HuH-7.5 (cell line): ENCODE results near the gene TTC32.

Experiments used
- DNase-seq: peaks from one replicate; pipeline ENCODE4 v3.0.0; 2011; ENCODE audit warnings: low spot score

TTC32 gene

GRCh38 chr2:19876751-19877150 lies 25.0 kb downstream of the TTC32 start:
- DNase-seq = no peak

- no peak for DNase-seq
Measured at GRCh38 chr2:19875280-19875679, 26.5 kb downstream of the TTC32 start.

GRCh38 chr2:19874726-19875125 lies 27.1 kb downstream of the TTC32 start:
- no peak for DNase-seq

- DNase-seq = no peak
Measured at GRCh38 chr2:19873014-19873413, 28.8 kb downstream of the TTC32 start.

GRCh38 chr2:19872302-19872701 lies 29.5 kb downstream of the TTC32 start:
- DNase-seq = no peak

DNA sequence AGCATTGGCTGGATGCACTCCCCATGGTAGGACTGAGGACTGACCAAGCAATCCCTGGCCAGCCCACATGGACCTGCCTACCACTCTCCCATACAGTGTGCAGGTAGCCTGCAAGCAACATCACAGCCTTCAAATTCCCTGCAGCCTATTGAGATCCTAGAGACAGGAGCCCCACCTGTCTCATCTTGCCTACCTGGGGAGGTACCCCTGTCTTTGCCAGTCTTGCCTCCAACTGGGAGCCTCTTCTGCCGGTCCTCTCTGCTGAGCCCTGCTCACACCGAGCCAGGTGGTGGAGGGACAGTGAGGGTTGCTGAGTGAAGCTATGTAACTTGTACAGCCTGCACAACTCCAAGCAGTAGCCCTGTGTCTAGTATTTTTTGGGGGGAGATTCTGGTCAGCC lies 29.9 kb downstream of the TTC32 start:
- DNase-seq = no peak

GRCh38 chr2:19870792-19871191 lies 31.0 kb downstream of the TTC32 start:
- DNase-seq = no peak

- peak; percentile 16 for DNase-seq
Measured at GRCh38 chr2:19868701-19869580, 32.8 kb downstream of the TTC32 start.

DNA sequence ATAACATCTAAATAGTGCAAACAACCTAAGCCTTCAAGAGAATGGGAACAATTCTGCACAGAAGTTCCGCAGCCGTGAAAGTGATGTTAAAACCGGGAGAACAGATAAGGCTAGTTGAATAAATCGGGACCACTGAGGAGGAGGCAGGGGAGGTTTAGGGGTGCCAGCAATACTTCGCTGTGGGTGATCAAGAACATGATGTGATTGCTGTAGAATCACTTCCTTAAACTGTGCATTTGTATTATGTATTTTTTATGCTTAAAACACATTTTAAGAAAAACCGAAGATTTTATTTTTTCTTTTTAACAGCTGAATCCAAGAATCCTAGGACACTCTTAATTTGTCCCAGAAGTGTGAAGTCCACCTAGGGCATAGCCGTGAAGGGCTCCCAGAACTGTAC lies 33.6 kb downstream of the TTC32 start:
- DNase-seq = no peak

DNA sequence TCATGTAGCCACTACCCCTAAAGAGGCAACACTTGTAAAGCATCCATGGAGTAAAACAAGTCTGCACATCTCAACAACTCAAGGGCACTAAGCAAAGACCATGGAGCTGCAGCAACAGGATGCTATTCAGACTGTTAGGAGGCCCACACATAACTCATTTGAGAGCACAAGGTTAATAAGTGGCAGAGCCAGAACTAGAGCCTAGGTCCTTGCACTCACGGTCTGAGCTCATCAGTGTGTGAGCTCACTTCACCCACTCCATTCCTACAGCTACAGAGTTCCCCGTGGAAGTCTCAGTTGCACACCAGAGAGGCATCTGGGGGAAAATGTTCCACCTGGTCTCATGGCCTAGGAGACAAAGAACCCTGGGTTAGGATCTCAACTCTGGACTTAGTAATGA lies 35.0 kb downstream of the TTC32 start:
- no peak for DNase-seq

- DNase-seq = no peak
Measured at GRCh38 chr2:19865151-19865550, 36.6 kb downstream of the TTC32 start.

DNA sequence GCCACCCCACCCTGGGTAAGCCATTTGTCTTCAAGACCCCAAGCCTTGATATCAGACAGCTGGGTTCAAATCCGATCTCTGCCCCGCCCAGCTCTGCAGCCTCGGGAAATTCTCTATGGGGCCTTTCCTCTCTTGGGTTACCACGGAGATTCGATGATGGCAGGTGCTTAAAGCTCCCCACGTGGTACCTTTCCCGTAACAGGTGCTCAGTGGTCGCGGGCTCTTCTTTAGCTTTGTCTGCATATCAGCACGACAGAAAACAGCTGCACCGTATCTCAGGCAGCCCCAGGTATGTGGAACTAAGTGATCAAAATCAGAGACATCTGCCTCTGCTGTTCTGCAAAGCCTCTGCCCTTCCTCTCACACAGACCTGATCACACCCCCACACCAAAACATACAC lies 37.4 kb downstream of the TTC32 start:
- DNase-seq = no peak

DNA sequence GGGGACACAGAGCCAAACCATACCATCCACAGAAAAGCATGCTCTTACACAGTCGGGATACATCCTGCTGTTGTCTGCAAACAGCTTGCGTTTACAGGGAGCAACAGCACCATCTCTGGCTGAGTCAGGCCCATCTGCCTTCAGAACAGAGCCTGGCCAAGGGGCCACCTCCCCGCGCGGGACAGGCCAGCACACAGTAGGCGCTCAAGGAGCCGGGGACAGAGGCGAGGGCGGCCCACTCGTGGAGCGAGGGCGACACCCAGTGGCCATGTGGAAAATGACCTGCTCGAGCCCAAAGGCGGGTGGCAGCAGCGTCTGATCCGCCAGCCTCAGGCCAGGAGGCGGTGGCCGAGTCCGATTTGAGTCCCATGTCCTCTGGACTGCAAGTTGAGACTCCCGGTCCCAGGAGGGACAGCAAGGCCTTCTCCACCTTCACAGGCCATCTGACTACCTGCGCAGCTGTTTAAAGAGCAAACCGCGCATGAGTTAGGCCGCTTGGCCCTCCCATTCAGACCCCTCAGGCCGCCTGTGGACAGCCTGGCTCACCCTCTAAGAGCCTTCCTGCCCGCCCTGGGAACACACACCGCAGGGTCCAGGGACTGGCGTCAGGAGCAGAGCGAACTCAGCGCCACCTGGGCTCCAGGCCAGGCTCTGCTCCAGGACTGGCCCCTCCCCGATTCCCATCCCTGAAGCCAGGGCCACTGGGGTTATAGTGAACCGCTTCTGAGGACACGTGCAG lies 38.3 kb downstream of the TTC32 start:
- DNase-seq = peak; percentile 72

DNA sequence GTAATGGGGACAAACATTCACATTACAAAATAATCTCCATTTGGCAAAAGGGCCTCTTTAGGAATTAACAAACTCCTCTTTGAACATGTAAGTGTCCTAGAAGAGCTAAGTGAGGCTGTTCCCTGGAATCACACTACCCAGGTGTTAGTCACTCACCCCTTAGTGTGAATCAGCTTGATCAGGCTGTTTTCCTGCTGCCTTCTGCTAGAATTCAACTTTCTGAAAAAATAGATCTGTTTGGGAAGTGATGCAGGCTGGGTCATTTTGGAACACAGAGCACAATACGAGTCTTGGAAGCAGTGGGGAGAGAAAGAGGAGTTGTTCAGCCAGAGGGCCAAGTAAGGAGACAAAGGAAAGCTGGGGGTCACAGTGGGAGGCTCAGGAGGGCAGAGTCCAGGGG lies 40.0 kb downstream of the TTC32 start:
- DNase-seq = no peak

- no peak for DNase-seq
Measured at GRCh38 chr2:19860022-19860421, 41.8 kb downstream of the TTC32 start.

- DNase-seq = no peak
Measured at GRCh38 chr2:19859565-19859964, 42.2 kb downstream of the TTC32 start.

DNA sequence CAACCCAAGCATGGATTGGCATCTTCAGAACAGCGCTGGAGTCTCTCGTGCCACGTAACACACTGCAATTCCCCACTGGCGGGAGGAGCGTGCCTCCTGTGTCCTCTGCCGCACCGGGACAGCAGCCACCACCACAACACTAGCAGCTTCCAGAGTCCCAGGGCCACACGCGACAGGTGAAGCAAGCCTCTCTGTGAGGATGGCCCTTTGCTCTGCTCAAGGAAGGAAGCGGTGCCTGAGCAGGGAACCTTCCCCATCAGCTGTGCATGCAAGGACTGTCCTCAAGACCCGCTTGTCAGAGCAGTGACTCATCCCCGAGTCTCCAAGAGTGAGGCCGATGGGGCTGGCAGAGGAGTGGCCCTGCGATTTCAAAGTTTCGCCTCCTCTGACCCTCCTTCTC lies 44.0 kb downstream of the TTC32 start:
- DNase-seq = no peak

GRCh38 chr2:19857100-19857499 lies 44.7 kb downstream of the TTC32 start:
- DNase-seq = no peak

DNA sequence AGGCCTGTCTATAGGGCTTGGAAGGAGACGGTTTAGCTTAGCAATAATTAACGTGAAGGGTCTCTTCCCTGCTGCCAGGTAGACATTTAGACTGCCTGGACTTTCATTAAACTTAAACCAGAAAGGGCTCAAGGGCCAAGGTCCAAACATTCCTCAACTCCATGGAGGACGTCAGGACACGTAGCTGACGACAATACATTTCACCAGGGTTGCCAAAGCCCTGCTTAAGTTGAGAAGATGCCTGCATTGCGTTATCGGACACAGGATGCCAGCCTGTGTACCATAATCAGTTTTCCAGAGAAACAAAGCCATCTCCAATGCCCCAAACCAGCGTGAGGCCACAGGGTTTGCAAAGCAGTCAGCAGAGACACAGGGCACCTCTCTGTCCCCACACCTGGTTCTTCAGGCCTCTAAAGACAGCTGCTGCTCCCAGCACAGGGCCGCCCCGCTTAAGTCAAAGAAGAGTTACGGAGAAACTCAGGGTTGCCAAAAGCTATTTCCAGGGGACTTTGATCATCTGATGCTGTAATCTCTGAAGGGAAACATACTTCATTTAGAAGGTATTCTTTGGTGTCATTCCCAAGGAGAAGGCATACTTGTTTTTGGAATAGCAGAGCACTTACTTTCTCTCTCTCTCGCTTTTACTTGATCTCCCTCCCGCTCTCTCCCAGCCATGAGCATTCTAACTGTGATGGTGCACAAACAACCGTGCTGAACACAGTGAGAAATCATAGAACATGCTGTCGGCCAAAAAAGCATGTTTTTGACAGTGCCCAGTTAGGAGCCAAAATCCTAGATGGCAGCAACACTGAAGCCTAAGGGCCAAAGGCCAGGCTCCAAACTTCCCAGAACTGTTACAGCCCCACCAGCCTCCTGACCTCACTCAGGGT lies 46.0 kb downstream of the TTC32 start:
- no peak for DNase-seq

DNA sequence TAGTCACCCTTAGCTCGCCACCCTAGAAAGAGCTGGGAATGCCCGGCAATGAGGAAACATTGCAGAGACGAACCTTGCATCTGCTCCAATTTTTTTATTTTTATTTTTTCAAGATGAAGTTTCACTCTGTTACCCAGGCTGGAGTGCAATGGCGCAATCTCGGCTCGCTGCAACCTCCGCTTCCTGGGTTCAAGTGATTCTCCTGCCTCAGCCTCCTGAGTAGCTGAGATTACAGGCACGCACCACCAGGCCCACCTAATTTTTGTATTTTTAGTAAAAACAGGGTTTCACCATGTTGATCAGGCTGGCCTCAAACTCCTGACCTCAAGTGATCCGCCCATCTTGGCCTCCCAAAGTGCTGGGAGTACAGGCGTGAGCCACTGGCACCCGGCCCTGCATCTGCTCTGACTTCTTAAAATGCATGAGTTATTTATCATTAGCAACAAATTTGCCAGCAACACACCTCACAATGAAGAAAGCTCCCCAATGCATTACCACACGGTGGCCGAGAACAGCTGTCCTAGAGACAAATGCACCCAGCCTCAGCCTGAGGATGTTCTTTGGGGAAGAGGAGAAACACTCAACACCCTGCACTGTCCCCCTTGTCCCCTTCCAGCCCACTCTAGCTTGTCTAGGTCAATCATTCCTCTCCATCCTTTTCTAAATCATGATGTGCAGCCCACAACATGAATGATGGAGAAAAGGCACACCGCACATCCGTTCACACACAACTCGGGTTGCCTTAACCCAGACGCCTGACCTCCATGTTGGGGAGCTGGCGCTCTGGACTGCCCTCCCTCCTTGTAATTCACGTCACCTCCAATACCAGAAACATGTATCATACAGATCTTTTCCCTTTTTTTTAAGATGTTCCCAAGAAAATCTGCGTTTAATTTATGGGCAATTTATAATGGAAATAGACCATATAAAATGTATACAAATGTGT lies 46.9 kb downstream of the TTC32 start:
- no peak for DNase-seq

DNA sequence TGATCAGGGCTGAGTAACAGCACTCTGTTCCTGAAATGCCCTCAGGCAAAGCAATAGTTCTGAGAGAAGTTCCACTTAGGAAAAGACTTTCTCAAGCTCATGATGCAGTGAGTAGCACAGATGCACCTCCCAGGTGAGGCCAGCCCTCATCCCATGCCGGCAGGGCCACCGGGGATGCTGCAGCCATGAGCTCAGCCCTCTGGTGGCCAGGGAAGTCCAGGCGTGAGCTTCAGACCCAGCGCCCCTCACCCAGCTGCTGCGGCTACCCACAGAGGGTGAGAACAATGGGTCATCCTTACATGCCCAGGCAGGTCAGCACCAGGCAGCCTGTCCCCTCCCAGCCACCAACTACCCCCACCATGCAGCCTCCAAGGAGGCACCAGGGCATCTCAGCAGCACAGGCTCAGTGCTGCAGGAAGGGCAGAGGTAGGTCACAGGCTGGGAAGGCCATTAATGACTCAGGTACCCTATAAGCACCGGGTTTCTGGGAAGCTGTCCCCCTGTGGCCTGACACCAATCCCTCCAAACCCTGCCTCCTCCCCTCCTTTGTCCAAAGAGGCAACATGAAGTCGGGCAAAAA lies 50.6 kb downstream of the TTC32 start:
- peak; percentile 34 for DNase-seq
